ENCODE measurements around the gene ZNF300.

Gene ZNF300

GRCh38 chr5:150918613-150919012 is 13.8 kb upstream of the ZNF300 start:
- TF ChIP-seq, protein P1, sequence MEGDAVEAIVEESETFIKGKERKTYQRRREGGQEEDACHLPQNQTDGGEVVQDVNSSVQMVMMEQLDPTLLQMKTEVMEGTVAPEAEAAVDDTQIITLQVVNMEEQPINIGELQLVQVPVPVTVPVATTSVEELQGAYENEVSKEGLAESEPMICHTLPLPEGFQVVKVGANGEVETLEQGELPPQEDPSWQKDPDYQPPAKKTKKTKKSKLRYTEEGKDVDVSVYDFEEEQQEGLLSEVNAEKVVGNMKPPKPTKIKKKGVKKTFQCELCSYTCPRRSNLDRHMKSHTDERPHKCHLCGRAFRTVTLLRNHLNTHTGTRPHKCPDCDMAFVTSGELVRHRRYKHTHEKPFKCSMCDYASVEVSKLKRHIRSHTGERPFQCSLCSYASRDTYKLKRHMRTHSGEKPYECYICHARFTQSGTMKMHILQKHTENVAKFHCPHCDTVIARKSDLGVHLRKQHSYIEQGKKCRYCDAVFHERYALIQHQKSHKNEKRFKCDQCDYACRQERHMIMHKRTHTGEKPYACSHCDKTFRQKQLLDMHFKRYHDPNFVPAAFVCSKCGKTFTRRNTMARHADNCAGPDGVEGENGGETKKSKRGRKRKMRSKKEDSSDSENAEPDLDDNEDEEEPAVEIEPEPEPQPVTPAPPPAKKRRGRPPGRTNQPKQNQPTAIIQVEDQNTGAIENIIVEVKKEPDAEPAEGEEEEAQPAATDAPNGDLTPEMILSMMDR (conservative IDR thresholded peaks at IDR 0.05; ENCODE audit: low read depth) = no peak
- DNase-seq (ENCODE audit: low spot score) = no peak
- ChIA-PET CTCF (no interaction called here), POLR2A (ENCODE audit: low non-redundant PET) (no interaction called here)
- H3K27ac ChIP-seq = no peak overlapping the region

GRCh38 chr5:150912312-150912814 is 7.6 kb upstream of the ZNF300 start:
- ChIA-PET CTCF (no interaction called here), POLR2A (ENCODE audit: low non-redundant PET) (no interaction called here)
- TF ChIP-seq, protein P1 (conservative IDR thresholded peaks at IDR 0.05; ENCODE audit: low read depth) = no peak

GRCh38 chr5:150905312-150905683 is 518 bp upstream of the ZNF300 start:
- TF ChIP-seq, protein P1 (conservative IDR thresholded peaks at IDR 0.05; ENCODE audit: low read depth) = no peak
- no peak overlapping the region for H3K27ac ChIP-seq
- DNase-seq (ENCODE audit: low spot score) = no peak
- ChIA-PET CTCF (no interaction called here), POLR2A (ENCODE audit: low non-redundant PET) (no interaction called here)

More at GRCh38 chr5:150912312-150912814, 7.6 kb upstream of the ZNF300 start:
- no peak overlapping the region for H3K27ac ChIP-seq
- no peak for DNase-seq (ENCODE audit: low spot score)

- ChIA-PET CTCF (interaction anchor here (0.5 kb wide), 1 partner anchor 71 kb away, joined by 4 read pairs; no protein-coding TSS in a partner anchor), POLR2A (ENCODE audit: low non-redundant PET) (no interaction called here)
- DNase-seq (ENCODE audit: low spot score) = no peak
- H3K27ac ChIP-seq = no peak overlapping the region
- TF ChIP-seq, protein P1 (conservative IDR thresholded peaks at IDR 0.05; ENCODE audit: low read depth) = no peak
Measured at GRCh38 chr5:150901446-150901845, 3.3 kb downstream of the ZNF300 start.

DNA sequence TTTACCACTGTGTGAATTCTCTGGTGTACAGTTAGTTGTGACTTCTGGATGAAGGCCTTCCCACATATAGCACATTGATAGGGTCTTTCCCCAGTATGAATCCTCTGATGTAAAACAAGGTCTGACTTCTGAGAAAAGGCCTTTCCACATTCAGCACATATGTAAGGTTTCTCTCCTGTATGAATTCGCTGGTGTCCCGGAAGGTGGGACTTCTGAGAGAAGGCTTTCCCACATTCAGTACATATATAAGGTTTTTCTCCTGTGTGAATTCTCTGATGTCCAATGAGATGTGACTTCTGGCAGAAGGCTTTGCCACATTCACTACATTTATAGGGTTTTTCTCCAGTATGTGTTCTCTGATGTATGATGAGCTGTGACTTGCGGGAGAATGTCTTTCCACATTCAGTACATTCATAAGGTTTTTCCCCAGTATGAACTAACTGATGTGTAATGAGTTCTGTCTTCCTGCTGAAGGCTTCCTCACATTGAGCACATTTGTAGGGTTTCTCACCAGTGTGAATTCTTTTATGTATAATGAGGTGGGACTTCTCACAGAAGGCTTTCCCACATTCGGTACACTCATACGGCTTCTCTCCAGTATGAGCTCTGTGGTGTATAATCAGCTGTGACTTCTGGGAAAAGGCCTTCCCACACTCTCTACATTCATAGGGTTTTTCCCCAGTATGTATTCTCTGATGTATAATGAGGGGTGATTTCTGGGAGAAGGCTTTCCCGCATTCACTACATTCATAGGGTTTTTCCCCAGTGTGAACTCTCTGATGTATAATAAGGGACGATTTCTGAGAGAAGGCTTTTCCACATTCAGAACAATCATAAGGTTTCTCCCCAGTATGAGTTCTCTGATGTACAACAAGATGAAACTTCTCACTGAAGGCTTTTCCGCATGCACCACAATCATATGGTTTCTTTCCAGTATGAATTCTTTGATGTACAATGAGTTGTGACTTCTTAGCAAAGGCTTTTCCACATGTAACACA is 9.1 kb downstream of the ZNF300 start:
- H3K27ac ChIP-seq = no peak overlapping the region
- POLR2A ChIA-PET (ENCODE audit: low non-redundant PET) = no interaction called here

GRCh38 chr5:150879358-150879757 is 25.4 kb downstream of the ZNF300 start:
- CTCF ChIA-PET = interaction anchor here (0.7 kb wide), 1 partner anchor 1651 kb away, joined by 3 read pairs; no protein-coding TSS in a partner anchor
- POLR2A ChIA-PET (ENCODE audit: low non-redundant PET) = no interaction called here
- DNase-seq (ENCODE audit: low spot score) = no peak
- no peak overlapping the region for H3K27ac ChIP-seq
- TF ChIP-seq, protein P1 (conservative IDR thresholded peaks at IDR 0.05; ENCODE audit: low read depth) = no peak

More for the DNA sequence above, 9.1 kb downstream of the ZNF300 start:
- no peak for DNase-seq (ENCODE audit: low spot score)
- CTCF ChIA-PET = no interaction called here
- TF ChIP-seq, protein P1 (conservative IDR thresholded peaks at IDR 0.05; ENCODE audit: low read depth) = no peak
